Loucy (cell line): Measurements from ENCODE around the gene NTRK1.

Experiments
- H2AFZ ChIP-seq: fragments of 200-600 bp; sonication (generic); 2 replicates; pipeline ENCODE4 v1.6.0; 2016; ENCODE audit warnings: antibody characterized with exemption, mild to moderate bottlenecking, low read length, moderate library complexity
- H3F3A ChIP-seq: fragments of 200-600 bp; 2 replicates; pipeline ENCODE4 v1.6.0; 2016; ENCODE audit warnings: antibody characterized with exemption, low read depth, mild to moderate bottlenecking
- H3K27me3 ChIP-seq: fragments of 200-600 bp; sonication (generic); 2 replicates; pipeline ENCODE4 v1.6.1; 2014; ENCODE audit warnings: low read length, mild to moderate bottlenecking; ENCODE audit not compliant: insufficient read depth, poor library complexity, severe bottlenecking
- H3K36me3 ChIP-seq: fragments of 200-600 bp; sonication (generic); 2 replicates; pipeline ENCODE4 v1.6.1; 2016; ENCODE audit warnings: low read length; ENCODE audit not compliant: insufficient read depth
- H3K4me1 ChIP-seq: fragments of 200-600 bp; sonication (generic); 2 replicates; pipeline ENCODE4 v1.5.1; 2014; ENCODE audit warnings: low read length, mild to moderate bottlenecking; ENCODE audit not compliant: insufficient read depth, poor library complexity, severe bottlenecking
- H3K4me2 ChIP-seq: fragments of 200-600 bp; sonication (generic); 2 replicates; pipeline ENCODE4 v1.6.0; 2014; ENCODE audit warnings: antibody characterized with exemption, low read length, low read depth, mild to moderate bottlenecking; ENCODE audit not compliant: poor library complexity, severe bottlenecking
- H3K4me3 ChIP-seq: fragments of 200-600 bp; sonication (generic); 2 replicates; pipeline ENCODE4 v1.5.1; 2014; ENCODE audit warnings: low read length, mild to moderate bottlenecking, mixed read lengths; ENCODE audit not compliant: poor library complexity, severe bottlenecking
- H3K79me2 ChIP-seq: fragments of 200-600 bp; sonication (generic); 2 replicates; pipeline ENCODE4 v1.6.1; 2014; ENCODE audit warnings: low read length; ENCODE audit not compliant: insufficient read depth
- H3K9ac ChIP-seq: fragments of 200-600 bp; sonication (generic); 2 replicates; pipeline ENCODE4 v1.6.0; 2014; ENCODE audit warnings: mild to moderate bottlenecking, low read depth, low read length, moderate library complexity; ENCODE audit not compliant: poor library complexity, severe bottlenecking
- H3K9me2 ChIP-seq: fragments of 200-600 bp; sonication (generic); replicated peaks from 2 replicates; pipeline ENCODE4 v1.6.1; 2016; ENCODE audit warnings: low read depth, low read length, mixed read lengths
- H3K9me3 ChIP-seq: fragments of 200-600 bp; sonication (generic); 2 replicates; pipeline ENCODE4 v1.6.1; 2014; ENCODE audit warnings: mild to moderate bottlenecking, antibody characterized with exemption, low read length, low read depth; ENCODE audit not compliant: insufficient read depth
- H4K20me1 ChIP-seq: fragments of 200-600 bp; sonication (generic); 2 replicates; pipeline ENCODE4 v1.6.0; 2014; ENCODE audit warnings: antibody characterized with exemption, low read length, mild to moderate bottlenecking; ENCODE audit not compliant: insufficient read depth, poor library complexity, severe bottlenecking
- EZH2phosphoT487 ChIP-seq: fragments of 200-600 bp; IDR thresholded peaks from 2 replicates; pipeline ENCODE4 v1.6.1; 2018; ENCODE audit warnings: antibody characterized with exemption, mild to moderate bottlenecking, moderate library complexity, borderline replicate concordance
- TF ChIP-seq, protein P1 (sequence below): fragments of 200-600 bp; sonication (generic); conservative IDR thresholded peaks from 2 replicates; pipeline ENCODE4 v1.5.1; 2014; ENCODE audit warnings: mild to moderate bottlenecking, antibody characterized with exemption, low read length

NTRK1 gene

DNA sequence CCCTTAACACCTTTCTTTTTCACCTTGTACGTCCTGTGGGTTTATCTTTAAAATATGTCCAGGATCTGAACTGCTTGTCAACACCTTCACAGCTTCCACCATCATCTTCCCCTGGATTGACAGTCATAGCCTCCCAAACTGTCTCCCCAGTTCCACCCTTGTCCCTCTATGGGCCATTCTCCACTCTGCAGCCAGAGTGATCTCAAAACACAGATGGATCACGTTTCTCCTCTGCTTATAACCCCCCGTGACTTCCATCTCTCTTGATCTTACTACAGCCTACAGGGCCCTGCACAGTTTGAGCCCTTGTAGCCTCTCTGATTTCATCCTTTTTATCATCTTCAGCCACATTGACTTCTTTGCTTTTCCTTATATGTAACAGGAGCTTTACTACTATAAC lies 6.0 kb upstream of the NTRK1 start:
- H3K4me3 ChIP-seq, result no peak overlapping the region
- no peak overlapping the region for H2AFZ ChIP-seq
- no peak for TF ChIP-seq EZH2phosphoT487
- TF ChIP-seq, protein P1, sequence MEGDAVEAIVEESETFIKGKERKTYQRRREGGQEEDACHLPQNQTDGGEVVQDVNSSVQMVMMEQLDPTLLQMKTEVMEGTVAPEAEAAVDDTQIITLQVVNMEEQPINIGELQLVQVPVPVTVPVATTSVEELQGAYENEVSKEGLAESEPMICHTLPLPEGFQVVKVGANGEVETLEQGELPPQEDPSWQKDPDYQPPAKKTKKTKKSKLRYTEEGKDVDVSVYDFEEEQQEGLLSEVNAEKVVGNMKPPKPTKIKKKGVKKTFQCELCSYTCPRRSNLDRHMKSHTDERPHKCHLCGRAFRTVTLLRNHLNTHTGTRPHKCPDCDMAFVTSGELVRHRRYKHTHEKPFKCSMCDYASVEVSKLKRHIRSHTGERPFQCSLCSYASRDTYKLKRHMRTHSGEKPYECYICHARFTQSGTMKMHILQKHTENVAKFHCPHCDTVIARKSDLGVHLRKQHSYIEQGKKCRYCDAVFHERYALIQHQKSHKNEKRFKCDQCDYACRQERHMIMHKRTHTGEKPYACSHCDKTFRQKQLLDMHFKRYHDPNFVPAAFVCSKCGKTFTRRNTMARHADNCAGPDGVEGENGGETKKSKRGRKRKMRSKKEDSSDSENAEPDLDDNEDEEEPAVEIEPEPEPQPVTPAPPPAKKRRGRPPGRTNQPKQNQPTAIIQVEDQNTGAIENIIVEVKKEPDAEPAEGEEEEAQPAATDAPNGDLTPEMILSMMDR, result no peak
- H3K9me2 ChIP-seq, result no peaks in the 10 kb centered on the region
- H3K36me3 ChIP-seq, result no peaks in the 10 kb centered on the region
- no peaks in the 10 kb centered on the region for H3F3A ChIP-seq
- H4K20me1 ChIP-seq, result no peaks in the 10 kb centered on the region
- no peaks in the 10 kb centered on the region for H3K4me1 ChIP-seq
- H3K4me2 ChIP-seq, result no peak overlapping the region
- no peaks in the 10 kb centered on the region for H3K79me2 ChIP-seq
- H3K27me3 ChIP-seq, result no peaks in the 10 kb centered on the region
- H3K9ac ChIP-seq, result no peak overlapping the region
- H3K9me3 ChIP-seq, result no peaks in the 10 kb centered on the region

DNA sequence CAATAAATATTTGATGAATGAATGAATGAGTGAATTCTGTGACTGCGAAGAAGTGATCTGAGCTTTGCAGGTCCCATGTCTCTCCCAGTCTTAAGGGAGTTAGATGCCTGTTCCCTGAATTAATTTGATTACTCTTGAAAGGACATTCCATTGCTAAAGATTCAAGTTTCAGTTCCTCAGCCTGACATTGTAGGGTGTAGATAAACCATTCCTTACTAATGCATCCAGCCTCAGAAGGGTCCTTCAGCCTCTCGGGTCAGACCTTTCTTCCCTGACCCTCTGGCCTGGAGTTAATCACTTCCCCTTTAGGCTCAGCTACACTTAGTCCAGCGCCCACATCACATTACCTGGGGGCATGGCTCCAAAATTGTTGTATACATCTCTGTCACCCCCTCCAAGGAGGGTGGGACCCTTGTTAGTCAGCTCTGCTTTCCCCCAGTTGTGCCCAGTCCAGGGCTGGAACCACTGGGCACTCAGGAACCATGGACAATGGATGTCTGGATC lies 4.3 kb upstream of the NTRK1 start:
- no peak overlapping the region for H2AFZ ChIP-seq
- H3K9me2 ChIP-seq, result no peaks in the 10 kb centered on the region
- H3K9me3 ChIP-seq, result no peaks in the 10 kb centered on the region
- H3F3A ChIP-seq, result no peaks in the 10 kb centered on the region
- H3K4me3 ChIP-seq, result no peak overlapping the region
- H3K36me3 ChIP-seq, result no peaks in the 10 kb centered on the region
- H3K27me3 ChIP-seq, result no peaks in the 10 kb centered on the region
- no peak for TF ChIP-seq EZH2phosphoT487
- TF ChIP-seq, protein P1, result no peak
- H3K4me2 ChIP-seq, result no peak overlapping the region
- H3K79me2 ChIP-seq, result no peaks in the 10 kb centered on the region
- H3K9ac ChIP-seq, result no peak overlapping the region
- no peaks in the 10 kb centered on the region for H4K20me1 ChIP-seq
- peaks cover 7% of the 10 kb centered on the region for H3K4me1 ChIP-seq

DNA sequence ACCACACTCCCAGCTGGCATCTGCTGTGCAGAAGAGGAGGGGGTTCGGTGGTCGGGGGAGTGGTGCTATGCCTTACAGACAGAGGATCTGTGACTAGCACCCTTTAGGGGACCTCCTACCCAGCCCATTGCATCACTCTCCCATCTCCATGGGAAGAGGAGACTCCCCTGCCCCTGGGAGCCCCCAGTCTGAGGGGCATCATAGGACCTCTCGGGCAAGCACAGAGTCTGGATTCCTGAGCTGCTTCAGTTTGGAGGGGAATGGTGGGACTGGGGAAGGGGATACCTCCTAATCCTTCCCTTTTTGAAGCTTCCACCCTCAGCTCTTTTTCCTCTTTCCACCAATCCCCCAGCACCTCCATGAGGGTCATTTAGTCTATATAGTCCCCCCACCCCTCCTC lies 3.1 kb upstream of the NTRK1 start:
- no peak overlapping the region for H3K4me3 ChIP-seq
- no peaks in the 10 kb centered on the region for H4K20me1 ChIP-seq
- H3F3A ChIP-seq, result no peaks in the 10 kb centered on the region
- H3K36me3 ChIP-seq, result no peaks in the 10 kb centered on the region
- H3K27me3 ChIP-seq, result no peaks in the 10 kb centered on the region
- TF ChIP-seq, protein P1, result no peak
- no peak for TF ChIP-seq EZH2phosphoT487
- H3K9ac ChIP-seq, result no peak overlapping the region
- no peaks in the 10 kb centered on the region for H3K9me2 ChIP-seq
- no peak overlapping the region for H3K4me2 ChIP-seq
- H2AFZ ChIP-seq, result no peak overlapping the region
- H3K79me2 ChIP-seq, result no peaks in the 10 kb centered on the region
- no peaks in the 10 kb centered on the region for H3K9me3 ChIP-seq
- peaks cover 14% of the 10 kb centered on the region for H3K4me1 ChIP-seq
